ENCODE data around the gene CSNK1G3.

DNA sequence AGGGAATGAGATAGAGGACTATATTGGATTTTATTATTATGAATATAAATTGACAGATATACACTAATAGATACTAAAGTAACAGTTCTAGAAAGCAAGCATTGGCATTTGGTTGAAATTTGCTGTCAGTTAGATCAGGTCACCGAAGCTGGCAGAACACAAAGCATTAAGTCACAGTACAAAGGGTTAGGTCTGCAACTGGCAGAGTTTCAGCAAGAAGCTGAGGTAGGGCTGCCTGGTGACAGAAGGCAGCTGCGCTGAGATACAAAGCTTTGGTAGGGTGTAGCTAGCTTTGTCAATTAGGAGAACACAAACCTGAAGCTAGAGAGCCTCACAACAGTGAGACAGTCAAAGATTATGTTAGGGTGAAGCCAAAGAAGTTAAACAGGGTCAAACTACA is 6.3 kb upstream of the CSNK1G3 start:
- TF ChIP-seq, protein P1, sequence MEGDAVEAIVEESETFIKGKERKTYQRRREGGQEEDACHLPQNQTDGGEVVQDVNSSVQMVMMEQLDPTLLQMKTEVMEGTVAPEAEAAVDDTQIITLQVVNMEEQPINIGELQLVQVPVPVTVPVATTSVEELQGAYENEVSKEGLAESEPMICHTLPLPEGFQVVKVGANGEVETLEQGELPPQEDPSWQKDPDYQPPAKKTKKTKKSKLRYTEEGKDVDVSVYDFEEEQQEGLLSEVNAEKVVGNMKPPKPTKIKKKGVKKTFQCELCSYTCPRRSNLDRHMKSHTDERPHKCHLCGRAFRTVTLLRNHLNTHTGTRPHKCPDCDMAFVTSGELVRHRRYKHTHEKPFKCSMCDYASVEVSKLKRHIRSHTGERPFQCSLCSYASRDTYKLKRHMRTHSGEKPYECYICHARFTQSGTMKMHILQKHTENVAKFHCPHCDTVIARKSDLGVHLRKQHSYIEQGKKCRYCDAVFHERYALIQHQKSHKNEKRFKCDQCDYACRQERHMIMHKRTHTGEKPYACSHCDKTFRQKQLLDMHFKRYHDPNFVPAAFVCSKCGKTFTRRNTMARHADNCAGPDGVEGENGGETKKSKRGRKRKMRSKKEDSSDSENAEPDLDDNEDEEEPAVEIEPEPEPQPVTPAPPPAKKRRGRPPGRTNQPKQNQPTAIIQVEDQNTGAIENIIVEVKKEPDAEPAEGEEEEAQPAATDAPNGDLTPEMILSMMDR (IDR thresholded peaks at IDR 0.05) = no peak; the same call in 1 of the 2 replicates
- no peak for TF ChIP-seq POLR2AphosphoS5 (IDR thresholded peaks at IDR 0.05; ENCODE audit: low read depth, low read length)
- TF ChIP-seq SIN3A (IDR thresholded peaks at IDR 0.05; ENCODE audit: borderline replicate concordance, insufficient read depth, low read depth, low read length) = no peak
- TF ChIP-seq REST (IDR thresholded peaks at IDR 0.05; ENCODE audit: insufficient read depth in 1 of 2, low read depth in 2 of 2, low read length in 1 of 2) = no peak
- TF ChIP-seq TCF7L2 (IDR thresholded peaks at IDR 0.05; ENCODE audit: low read depth, low read length) = no peak

Measured in Panc1 (cell line).